H9 (cell line): ENCODE results near the gene FAIM2. TPM values are rescaled to one million over a fixed set of nuclear protein-coding genes. Genes with fewer than 3 reads are reported as not detected.
A peak's percentile ranks its signal among the peaks of the same experiment; 100 is the strongest.

Experiments used
- DNase-seq: peaks from one replicate; pipeline ENCODE4 v3.0.0-alpha.2; 2017
- H2AFZ ChIP-seq: one replicate; pipeline ENCODE4 v1.6.1; 2013; ENCODE audit warnings: mild to moderate bottlenecking, low read length, control low read depth, moderate library complexity
- H2AK5ac ChIP-seq: 2 replicates; pipeline ENCODE4 v1.6.1; 2013; ENCODE audit warnings: low read length, control low read depth, mixed read lengths; ENCODE audit not compliant: insufficient read length
- H2BK120ac ChIP-seq: one replicate; pipeline ENCODE4 v1.6.1; 2013; ENCODE audit warnings: low read depth, mild to moderate bottlenecking, low read length, control low read depth, inconsistent platforms; ENCODE audit not compliant: poor library complexity, severe bottlenecking
- H2BK12ac ChIP-seq: 2 replicates; pipeline ENCODE4 v1.6.1; 2013; ENCODE audit warnings: low read length, control low read depth, mixed read lengths, low read depth; ENCODE audit not compliant: insufficient read length
- H2BK15ac ChIP-seq: 2 replicates; pipeline ENCODE4 v1.6.1; 2013; ENCODE audit warnings: low read depth, low read length, control low read depth
- H2BK20ac ChIP-seq: one replicate; pipeline ENCODE4 v1.6.1; 2013; ENCODE audit warnings: low read depth, mild to moderate bottlenecking, low read length, control low read depth, inconsistent platforms; ENCODE audit not compliant: poor library complexity, severe bottlenecking
- H2BK5ac ChIP-seq: 2 replicates; pipeline ENCODE4 v1.6.1; 2013; ENCODE audit warnings: low read length, control low read depth, mixed read lengths; ENCODE audit not compliant: insufficient read length
- H3K14ac ChIP-seq: 2 replicates; pipeline ENCODE4 v1.6.1; 2013; ENCODE audit warnings: low read length, control low read depth; ENCODE audit not compliant: insufficient read depth
- H3K18ac ChIP-seq: 2 replicates; pipeline ENCODE4 v1.6.1; 2013; ENCODE audit warnings: low read depth, mild to moderate bottlenecking, mixed read lengths, low read length, control low read depth; ENCODE audit not compliant: insufficient read length
- H3K23ac ChIP-seq: 2 replicates; pipeline ENCODE4 v1.6.1; 2013; ENCODE audit warnings: low read length, control low read depth, mixed read lengths, low read depth; ENCODE audit not compliant: insufficient read length
- H3K23me2 ChIP-seq: 2 replicates; pipeline ENCODE4 v1.6.1; 2013; ENCODE audit warnings: low read depth, mild to moderate bottlenecking, mixed read lengths, low read length, control low read depth; ENCODE audit not compliant: insufficient read length, poor library complexity, severe bottlenecking
- H3K27ac ChIP-seq: 2 replicates; pipeline ENCODE4 v1.5.1; 2013; ENCODE audit warnings: low read length, control low read depth, mixed read lengths, low read depth; ENCODE audit not compliant: insufficient read length
- H3K27me3 ChIP-seq: 2 replicates; pipeline ENCODE4 v1.6.1; 2013; ENCODE audit warnings: low read length, control low read depth, inconsistent platforms; ENCODE audit not compliant: insufficient read depth
- H3K4ac ChIP-seq: 2 replicates; pipeline ENCODE4 v1.6.1; 2013; ENCODE audit warnings: low read depth, mild to moderate bottlenecking, control low read depth, inconsistent platforms, low read length, moderate library complexity
- H3K4me1 ChIP-seq: 2 replicates; pipeline ENCODE4 v1.6.1; 2013; ENCODE audit warnings: low read length, control low read depth, inconsistent platforms; ENCODE audit not compliant: insufficient read depth
- H3K4me2 ChIP-seq: 2 replicates; pipeline ENCODE4 v1.6.1; 2013; ENCODE audit warnings: low read length, control low read depth, mixed read lengths; ENCODE audit not compliant: insufficient read length, insufficient read depth
- H3K56ac ChIP-seq: 2 replicates; pipeline ENCODE4 v1.6.1; 2013; ENCODE audit warnings: low read depth, mild to moderate bottlenecking, mixed read lengths, low read length, control low read depth; ENCODE audit not compliant: insufficient read length
- H3K79me1 ChIP-seq: 2 replicates; pipeline ENCODE4 v1.6.1; 2013; ENCODE audit warnings: low read depth, mild to moderate bottlenecking, moderate library complexity, low read length, control low read depth, inconsistent platforms; ENCODE audit not compliant: insufficient read depth, poor library complexity, severe bottlenecking
- H3K79me2 ChIP-seq: 2 replicates; pipeline ENCODE4 v1.6.1; 2013; ENCODE audit warnings: low read length, control low read depth, inconsistent platforms; ENCODE audit not compliant: insufficient read depth
- H3K9ac ChIP-seq: 2 replicates; pipeline ENCODE4 v1.6.1; 2013; ENCODE audit warnings: low read length, control low read depth, mixed read lengths; ENCODE audit not compliant: insufficient read length; ENCODE audit errors: extremely low read depth
- H3K9me3 ChIP-seq: one replicate; pipeline ENCODE4 v1.6.1; 2013; ENCODE audit warnings: low read depth, low read length, inconsistent platforms; ENCODE audit not compliant: control insufficient read depth
- H3T11ph ChIP-seq: one replicate; pipeline ENCODE4 v1.6.1; 2013; ENCODE audit warnings: mild to moderate bottlenecking, low read length, control low read depth, inconsistent platforms
- H4K20me1 ChIP-seq: one replicate; pipeline ENCODE4 v1.6.1; 2013; ENCODE audit not compliant: control insufficient read depth, insufficient read length, insufficient read depth
- H4K5ac ChIP-seq: 2 replicates; pipeline ENCODE4 v1.6.1; 2013; ENCODE audit warnings: low read depth, mild to moderate bottlenecking, mixed read lengths, low read length, control low read depth; ENCODE audit not compliant: insufficient read length
- H4K8ac ChIP-seq: replicated peaks from 2 replicates; pipeline ENCODE4 v1.6.1; 2013; ENCODE audit warnings: low read length, control low read depth, mixed read lengths, low read depth; ENCODE audit not compliant: insufficient read length
- H4K91ac ChIP-seq: 2 replicates; pipeline ENCODE4 v1.6.1; 2013; ENCODE audit warnings: low read depth, mild to moderate bottlenecking, moderate library complexity, mixed read lengths, low read length, control low read depth; ENCODE audit not compliant: insufficient read length
- H3K27ac Mint-ChIP-seq, 3 experiments: 2 replicates in 2 of 3; 3 replicates in 1 of 3; pipeline ENCODE4 v1.8.0; 2020 to 2021; ENCODE audit warnings: mixed read lengths in 3 of 3, mild to moderate bottlenecking in 1 of 3, moderate library complexity in 1 of 3
- H3K27me3 Mint-ChIP-seq: 2 replicates; pipeline ENCODE4 v1.8.0; 2021; ENCODE audit warnings: low read depth, mild to moderate bottlenecking, moderate library complexity, mixed read lengths
- H3K36me3 Mint-ChIP-seq, 3 experiments: 2 replicates in 2 of 3; 3 replicates in 1 of 3; pipeline ENCODE4 v1.8.0; 2020 to 2021; ENCODE audit warnings: low read depth in 3 of 3, mixed read lengths in 3 of 3; ENCODE audit not compliant: insufficient read depth in 1 of 3
- H3K4me1 Mint-ChIP-seq, 2 experiments: 2 replicates each; pipeline ENCODE4 v1.8.0; 2020; ENCODE audit warnings: mixed read lengths in 2 of 2
- H3K4me3 Mint-ChIP-seq, 2 experiments: 2 replicates in 1 of 2; 3 replicates in 1 of 2; pipeline ENCODE4 v1.8.0; 2020 to 2021; ENCODE audit warnings: mild to moderate bottlenecking in 2 of 2, mixed read lengths in 2 of 2, moderate library complexity in 1 of 2
- H3K9me3 Mint-ChIP-seq, 2 experiments: 2 replicates in 1 of 2; 3 replicates in 1 of 2; pipeline ENCODE4 v1.8.0; 2020; ENCODE audit warnings: mild to moderate bottlenecking in 2 of 2, mixed read lengths in 2 of 2, moderate library complexity in 1 of 2
- WGBS: extraction: QIAGEN DNeasy Blood & Tissue Kit; methylation state at CpG from one replicate; pipeline ENCODE4 v1.1.7; 2013; ENCODE audit warnings: missing lambda C conversion rate, low lambda C conversion rate, mixed read lengths; ENCODE audit not compliant: insufficient read length; ENCODE audit errors: extremely low coverage; 5-methylcytosine and 5-hydroxymethylcytosine counted together
- total RNA-seq: library from RNA; stranded (reverse); gene quantifications from 2 replicates; pipeline ENCODE4 v1.2.1, GENCODE V29; 2021
- TF ChIP-seq, protein P1 (sequence below): fragments of 200-600 bp; sonication (generic); conservative IDR thresholded peaks from 3 replicates; pipeline ENCODE4 v1.8.0; 2021; ENCODE audit warnings: antibody characterized with exemption, mild to moderate bottlenecking

FAIM2 gene
- total RNA-seq, 1 experiment from 2014 or later = 0.42 TPM

GRCh38 chr12:49827051-49827400 is 76.7 kb downstream of the FAIM2 start:
- Histone ChIP-seq H3K18ac (no peak overlapping the region), H3K23me2 (peaks cover 16% of the 10 kb centered on the region), H4K8ac (no peak overlapping the region), H3K4ac (no peak overlapping the region), H4K5ac (no peak overlapping the region), H3K27ac (no peak overlapping the region), H3T11ph (no peak overlapping the region), H3K9me3 (no peaks in the 10 kb centered on the region), H2AFZ (no peak overlapping the region), H3K14ac (peak overlapping the region; percentile 4; the same call in 1 of the 2 replicates), H3K4me1 (peaks cover 2% of the 10 kb centered on the region), H2BK5ac (no peak overlapping the region), H2BK12ac (no peak overlapping the region), H3K23ac (no peak overlapping the region), H2BK120ac (no peak overlapping the region), H2BK20ac (no peak overlapping the region), H3K4me2 (peak overlapping the region; percentile 91), H2AK5ac (no peak overlapping the region), H3K27me3 (no peaks in the 10 kb centered on the region), H3K79me2 (peaks cover 2% of the 10 kb centered on the region; the same call in 1 of the 2 replicates), H3K9ac (peak overlapping the region; percentile 64), H3K79me1 (peaks cover 4% of the 10 kb centered on the region), H4K91ac (no peak overlapping the region), H4K20me1 (no peaks in the 10 kb centered on the region), H2BK15ac (no peak overlapping the region), H3K56ac (no peak overlapping the region)
- peak overlapping the region; percentile 88 to 98 for H3K4me3 Mint-ChIP-seq
- peaks cover 36 to 47% of the 10 kb centered on the region in 2 experiments for H3K4me1 Mint-ChIP-seq
- H3K9me3 Mint-ChIP-seq = no peaks in the 10 kb centered on the region; a peak in 1 of 5 replicates
- H3K27me3 Mint-ChIP-seq = no peaks in the 10 kb centered on the region
- no peak for DNase-seq
- peak overlapping the region in 2 of 3 experiments; percentile 77 to 88; a peak in 3 of 7 replicates for H3K27ac Mint-ChIP-seq
- peaks cover 9 to 13% (median 11%) of the 10 kb centered on the region in 3 experiments for H3K36me3 Mint-ChIP-seq
- no CpG with 5 or more reads among the region's 6 CpGs for WGBS
- TF ChIP-seq, protein P1, sequence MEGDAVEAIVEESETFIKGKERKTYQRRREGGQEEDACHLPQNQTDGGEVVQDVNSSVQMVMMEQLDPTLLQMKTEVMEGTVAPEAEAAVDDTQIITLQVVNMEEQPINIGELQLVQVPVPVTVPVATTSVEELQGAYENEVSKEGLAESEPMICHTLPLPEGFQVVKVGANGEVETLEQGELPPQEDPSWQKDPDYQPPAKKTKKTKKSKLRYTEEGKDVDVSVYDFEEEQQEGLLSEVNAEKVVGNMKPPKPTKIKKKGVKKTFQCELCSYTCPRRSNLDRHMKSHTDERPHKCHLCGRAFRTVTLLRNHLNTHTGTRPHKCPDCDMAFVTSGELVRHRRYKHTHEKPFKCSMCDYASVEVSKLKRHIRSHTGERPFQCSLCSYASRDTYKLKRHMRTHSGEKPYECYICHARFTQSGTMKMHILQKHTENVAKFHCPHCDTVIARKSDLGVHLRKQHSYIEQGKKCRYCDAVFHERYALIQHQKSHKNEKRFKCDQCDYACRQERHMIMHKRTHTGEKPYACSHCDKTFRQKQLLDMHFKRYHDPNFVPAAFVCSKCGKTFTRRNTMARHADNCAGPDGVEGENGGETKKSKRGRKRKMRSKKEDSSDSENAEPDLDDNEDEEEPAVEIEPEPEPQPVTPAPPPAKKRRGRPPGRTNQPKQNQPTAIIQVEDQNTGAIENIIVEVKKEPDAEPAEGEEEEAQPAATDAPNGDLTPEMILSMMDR = no peak
